BLaER1 treated with 17β-estradiol and CSF1 and Interleukin-3, amounts not matched to agents 10 nM and 100 nM (cell line): ENCODE results near the gene LAMA4.
A peak's percentile ranks its signal among the peaks of the same experiment; 100 is the strongest.

Experiments
- H3K27ac ChIP-seq, 11 experiments: shearing (Covaris generic); formaldehyde crosslinking; 2 replicates each; pipeline ENCODE4 v1.8.1; 2022
- H3K27me3 ChIP-seq, 11 experiments: shearing (Covaris generic); formaldehyde crosslinking; 2 replicates each; pipeline ENCODE4 v1.8.1; 2022
- H3K36me3 ChIP-seq, 11 experiments: shearing (Covaris generic); formaldehyde crosslinking; 2 replicates each; pipeline ENCODE4 v1.8.1; 2022
- H3K4me1 ChIP-seq, 10 experiments: shearing (Covaris generic); formaldehyde crosslinking; 2 replicates each; pipeline ENCODE4 v1.8.1; 2022
- H3K4me2 ChIP-seq, 11 experiments: shearing (Covaris generic); formaldehyde crosslinking; 2 replicates each; pipeline ENCODE4 v1.8.1; 2022
- H3K4me3 ChIP-seq, 10 experiments: shearing (Covaris generic); formaldehyde crosslinking; 2 replicates each; pipeline ENCODE4 v1.8.1; 2022
- H3K9ac ChIP-seq, 11 experiments: shearing (Covaris generic); formaldehyde crosslinking; 2 replicates each; pipeline ENCODE4 v1.8.1; 2022
- H3K9me3 ChIP-seq, 11 experiments: shearing (Covaris generic); formaldehyde crosslinking; replicated peaks in 1 of 11; 2 replicates each; pipeline ENCODE4 v1.8.1; 2022
- H4K20me1 ChIP-seq, 11 experiments: shearing (Covaris generic); formaldehyde crosslinking; 2 replicates each; pipeline ENCODE4 v1.8.1; 2022
- Cebpa-rat ChIP-seq, 11 experiments: shearing (Covaris generic); IDR thresholded peaks; 2 replicates each; pipeline ENCODE4 v1.8.1; 2022

Gene LAMA4

DNA sequence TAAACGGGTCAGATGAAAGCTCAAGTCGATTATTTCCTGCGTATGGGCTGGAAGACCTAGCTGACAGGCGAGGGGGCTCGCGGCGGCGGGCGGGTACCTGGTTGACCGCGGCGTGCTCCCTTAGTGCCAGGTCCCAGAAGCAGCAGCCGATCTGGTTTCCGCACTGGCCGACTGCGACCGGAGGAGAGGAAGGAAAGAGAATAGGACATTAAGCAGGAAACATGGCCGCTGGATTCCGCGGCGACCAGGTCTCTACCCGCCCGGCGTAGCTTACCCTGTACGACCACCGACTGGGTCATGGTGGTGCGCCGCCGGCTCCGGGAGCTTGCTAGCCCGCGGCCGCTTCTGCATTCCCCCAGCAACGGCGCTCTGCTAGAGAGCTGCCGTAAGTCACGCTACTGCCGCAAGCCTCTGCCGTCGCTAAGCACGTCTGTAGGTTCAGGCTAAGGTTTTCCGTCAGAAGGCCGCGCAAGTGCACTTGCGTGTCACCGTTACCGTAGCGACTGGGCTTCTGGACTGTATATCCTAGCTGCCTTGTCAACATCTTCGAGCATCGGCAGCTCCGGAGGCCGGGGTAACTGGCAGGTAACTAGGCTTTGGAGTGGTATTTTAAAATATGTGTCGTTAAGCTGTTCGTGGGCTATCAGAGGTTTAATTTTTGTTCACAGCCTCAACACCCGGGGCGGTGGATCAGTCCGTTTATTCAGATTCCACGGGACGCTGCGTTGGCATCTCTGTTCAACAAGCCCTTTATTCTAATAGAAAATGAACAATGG, 167.0 kb downstream of the LAMA4 start, which contains the start of the genes FAM229B and TUBE1:
Gene FAM229B, plus strand, starts transcription at position 456 of the 776 bp plus-strand sequence. CDS start 11,693 bp downstream, outside the sequence.
Gene TUBE1, minus strand, starts transcription at position 347 of the 776 bp plus-strand sequence. Its CDS starts 48 bp downstream, at position 299.
- H3K4me1 ChIP-seq: peaks cover 5 to 17% (median 13%) of the 10 kb centered on the region in 10 experiments; a peak in 19 of 20 replicates
- peak within 1 kb of the TSS; percentile 57 to 79 (median 74); a peak in 21 of 22 replicates for H3K27ac ChIP-seq

DNA sequence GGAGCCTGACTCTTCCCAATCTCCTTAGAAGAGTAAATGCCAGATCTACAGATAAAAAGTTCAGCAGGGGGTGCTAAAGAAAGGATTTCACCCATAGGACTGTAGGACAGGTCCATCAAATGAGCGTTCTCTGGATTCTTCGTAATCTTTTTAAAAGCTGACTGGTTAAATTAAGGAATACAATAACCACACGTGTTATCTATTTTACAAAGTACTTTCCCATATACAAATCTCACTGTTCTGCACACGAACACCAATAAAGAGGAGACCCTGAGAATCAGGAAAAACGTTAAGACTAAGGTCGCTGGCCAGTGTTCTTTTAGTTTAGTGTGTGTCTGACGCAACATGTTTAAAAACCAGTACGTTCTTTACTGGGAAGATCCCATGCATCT, 167.6 kb downstream of the LAMA4 start:
- peak overlapping the region; percentile 72 to 88 (median 83) for H3K9ac ChIP-seq
- peak overlapping the region; percentile 43 to 89 (median 67) for H3K4me2 ChIP-seq
- H3K4me1 ChIP-seq: peaks cover 5 to 17% (median 13%) of the 10 kb centered on the region in 10 experiments; a peak in 19 of 20 replicates
- TF ChIP-seq Cebpa-rat (IDR thresholded peaks at IDR 0.05): no peak
- H3K27me3 ChIP-seq: no peaks in the 10 kb centered on the region
- H3K27ac ChIP-seq: peak overlapping the region; percentile 57 to 79 (median 74); a peak in 21 of 22 replicates
- H4K20me1 ChIP-seq: no peaks in the 10 kb centered on the region
- H3K9me3 ChIP-seq: no peaks in the 10 kb centered on the region
- H3K36me3 ChIP-seq: peaks cover 0 to 30% (median 14%) of the 10 kb centered on the region in 11 experiments; a peak in 8 of 22 replicates
- H3K4me3 ChIP-seq: peak overlapping the region; percentile 74 to 91 (median 83)

More for the DNA sequence above, 167.0 kb downstream of the LAMA4 start, which contains the start of the genes FAM229B and TUBE1:
- peak within 1 kb of the TSS; percentile 74 to 91 (median 83) for H3K4me3 ChIP-seq
- H3K27me3 ChIP-seq: no peaks in the 10 kb centered on the region
- H3K36me3 ChIP-seq: peaks cover 0 to 30% (median 14%) of the 10 kb centered on the region in 11 experiments; a peak in 8 of 22 replicates
- H3K4me2 ChIP-seq: peak within 1 kb of the TSS; percentile 67 to 93 (median 85)
- no peaks in the 10 kb centered on the region for H4K20me1 ChIP-seq
- TF ChIP-seq Cebpa-rat (IDR thresholded peaks at IDR 0.05): no peak
- H3K9me3 ChIP-seq: no peaks in the 10 kb centered on the region
- H3K9ac ChIP-seq: peak within 1 kb of the TSS; percentile 72 to 88 (median 83)

- Histone ChIP-seq H3K27ac (no peak overlapping the region), H3K27me3 (no peaks in the 10 kb centered on the region), H3K9ac (no peak overlapping the region), H3K4me2 (peak overlapping the region in 1 of 11 experiments; percentile 12; a peak in 2 of 22 replicates), H3K36me3 (peaks cover 3 to 37% (median 20%) of the 10 kb centered on the region in 11 experiments; a peak in 11 of 22 replicates), H3K9me3 (no peaks in the 10 kb centered on the region), H4K20me1 (no peaks in the 10 kb centered on the region), H3K4me3 (no peak overlapping the region), H3K4me1 (peaks cover 5 to 17% (median 13%) of the 10 kb centered on the region in 10 experiments; a peak in 19 of 20 replicates)
- no peak for TF ChIP-seq Cebpa-rat (IDR thresholded peaks at IDR 0.05)
These were observed 168.9 kb downstream of the LAMA4 start for GRCh38 chr6:112085286-112086065.

GRCh38 chr6:112081569-112081968, 172.8 kb downstream of the LAMA4 start:
- Histone ChIP-seq H4K20me1 (no peaks in the 10 kb centered on the region), H3K9me3 (no peaks in the 10 kb centered on the region), H3K4me2 (no peak overlapping the region), H3K9ac (no peak overlapping the region), H3K27ac (no peak overlapping the region), H3K36me3 (peaks cover 7 to 71% (median 38%) of the 10 kb centered on the region in 11 experiments; a peak in 19 of 22 replicates), H3K4me1 (peaks cover 0 to 12% (median 6%) of the 10 kb centered on the region in 10 experiments; a peak in 13 of 20 replicates), H3K27me3 (no peaks in the 10 kb centered on the region), H3K4me3 (no peak overlapping the region)
- TF ChIP-seq Cebpa-rat (IDR thresholded peaks at IDR 0.05): no peak

GRCh38 chr6:112066606-112067005, 187.8 kb downstream of the LAMA4 start:
- peaks cover 4 to 25% (median 11%) of the 10 kb centered on the region in 11 experiments; a peak in 18 of 22 replicates for H3K36me3 ChIP-seq
- no peak overlapping the region for H3K9ac ChIP-seq
- TF ChIP-seq Cebpa-rat (IDR thresholded peaks at IDR 0.05): no peak
- H3K9me3 ChIP-seq: no peaks in the 10 kb centered on the region
- H3K4me2 ChIP-seq: no peak overlapping the region
- H3K27ac ChIP-seq: no peak overlapping the region
- H4K20me1 ChIP-seq: no peaks in the 10 kb centered on the region
- H3K4me3 ChIP-seq: no peak overlapping the region
- no peaks in the 10 kb centered on the region for H3K4me1 ChIP-seq
- H3K27me3 ChIP-seq: no peaks in the 10 kb centered on the region

- Histone ChIP-seq H3K4me3 (no peak overlapping the region), H3K4me2 (no peak overlapping the region), H3K9me3 (no peaks in the 10 kb centered on the region), H4K20me1 (no peaks in the 10 kb centered on the region), H3K27me3 (no peaks in the 10 kb centered on the region), H3K4me1 (no peaks in the 10 kb centered on the region), H3K36me3 (peaks cover 0 to 15% (median 6%) of the 10 kb centered on the region in 11 experiments; a peak in 11 of 22 replicates), H3K27ac (no peak overlapping the region), H3K9ac (no peak overlapping the region)
- TF ChIP-seq Cebpa-rat (IDR thresholded peaks at IDR 0.05): no peak
These were observed 188.9 kb downstream of the LAMA4 start for GRCh38 chr6:112065426-112065986.

GRCh38 chr6:112062966-112063365, 191.4 kb downstream of the LAMA4 start:
- H3K9ac ChIP-seq: no peak overlapping the region
- no peaks in the 10 kb centered on the region for H3K36me3 ChIP-seq
- H3K27me3 ChIP-seq: no peaks in the 10 kb centered on the region
- no peak overlapping the region for H3K4me3 ChIP-seq
- H3K4me1 ChIP-seq: peaks cover 0 to 8% (median 0%) of the 10 kb centered on the region in 10 experiments; a peak in 3 of 20 replicates
- H3K4me2 ChIP-seq: no peak overlapping the region
- H3K9me3 ChIP-seq: no peaks in the 10 kb centered on the region
- no peak for TF ChIP-seq Cebpa-rat (IDR thresholded peaks at IDR 0.05)
- H4K20me1 ChIP-seq: no peaks in the 10 kb centered on the region
- no peak overlapping the region for H3K27ac ChIP-seq

DNA sequence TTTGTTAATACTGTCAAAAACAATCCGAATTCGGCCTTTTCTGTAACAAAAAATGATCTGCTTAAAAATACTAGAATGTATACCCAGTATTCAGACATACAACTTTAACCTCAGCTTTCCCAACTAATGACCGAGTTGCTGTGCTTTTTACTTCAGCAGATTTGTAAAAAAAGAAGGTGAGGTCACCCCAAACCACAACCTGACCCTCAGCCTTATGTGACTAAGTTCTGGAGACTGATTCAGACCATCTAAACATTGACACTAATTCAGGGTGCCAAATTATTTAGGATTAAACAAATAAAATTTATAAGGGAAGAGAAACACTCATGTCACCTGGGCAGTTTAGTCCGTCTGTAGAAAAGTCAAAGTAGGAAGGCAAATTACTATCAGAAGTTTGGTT, 192.8 kb downstream of the LAMA4 start:
- Histone ChIP-seq H3K4me1 (peaks cover 0 to 8% (median 0%) of the 10 kb centered on the region in 10 experiments; a peak in 3 of 20 replicates), H3K36me3 (no peaks in the 10 kb centered on the region), H3K9ac (no peak overlapping the region), H3K27me3 (no peaks in the 10 kb centered on the region), H3K27ac (no peak overlapping the region), H3K4me3 (no peak overlapping the region), H3K4me2 (no peak overlapping the region), H3K9me3 (no peaks in the 10 kb centered on the region), H4K20me1 (no peaks in the 10 kb centered on the region)
- no peak for TF ChIP-seq Cebpa-rat (IDR thresholded peaks at IDR 0.05)
